ENCODE measurements around the gene KIAA0930.

- TF ChIP-seq POLR2AphosphoS5 (IDR thresholded peaks at IDR 0.05) (no peak), CTCF (IDR thresholded peaks at IDR 0.05) (no peak), POLR2A (IDR thresholded peaks at IDR 0.05) (no peak)
Measured at GRCh38 chr22:45169591-45170466, 70.9 kb downstream of the KIAA0930 start.
